GM21515 (cell line): ENCODE measurements around the gene NINJ2.
A peak's percentile ranks its signal among the peaks of the same experiment; 100 is the strongest.
"Not testable (repeated sequence)": the region's sequence is repeated elsewhere in the genome, so short reads cannot be mapped to it uniquely, and the experiment has no call there.

Experiments
- ATAC-seq: cut with Tn5 transposase; IDR thresholded peaks from one replicate; pipeline ENCODE4 v1.9.1; 2021; ENCODE audit not compliant: unreplicated experiment

Gene NINJ2

GRCh38 chr12:663293-663871, at the start of gene NINJ2:
TSS of gene NINJ2 (minus strand) at chr12:663445. CDS start at chr12:663360, 85 bp downstream.
- no peak for ATAC-seq

GRCh38 chr12:712172-712863, 49.1 kb upstream of the NINJ2 start:
- no peak for ATAC-seq

- no peak for ATAC-seq
Observed at GRCh38 chr12:709455-710020, 46.3 kb upstream of the NINJ2 start.

GRCh38 chr12:708084-708483, 44.8 kb upstream of the NINJ2 start:
- ATAC-seq, result not testable (repeated sequence)

GRCh38 chr12:704516-705242, 41.4 kb upstream of the NINJ2 start:
- no peak for ATAC-seq

GRCh38 chr12:701896-702539, 38.8 kb upstream of the NINJ2 start:
- no peak for ATAC-seq

GRCh38 chr12:700016-700415, 36.8 kb upstream of the NINJ2 start:
- no peak for ATAC-seq

GRCh38 chr12:698222-698621, 35.0 kb upstream of the NINJ2 start:
- not testable (repeated sequence) for ATAC-seq

- ATAC-seq, result no peak
Observed at GRCh38 chr12:697481-697880, 34.2 kb upstream of the NINJ2 start.

GRCh38 chr12:694734-695503, 31.7 kb upstream of the NINJ2 start:
- ATAC-seq, result no peak

GRCh38 chr12:693934-694533, 30.8 kb upstream of the NINJ2 start:
- ATAC-seq, result no peak

GRCh38 chr12:692274-692673, 29.0 kb upstream of the NINJ2 start:
- no peak for ATAC-seq

- ATAC-seq, result no peak
Observed at GRCh38 chr12:690466-690865, 27.2 kb upstream of the NINJ2 start.

GRCh38 chr12:685388-685787, 22.1 kb upstream of the NINJ2 start:
- ATAC-seq, result peak; percentile 75

GRCh38 chr12:684416-684815, 21.2 kb upstream of the NINJ2 start:
- no peak for ATAC-seq

- no peak for ATAC-seq
Observed at GRCh38 chr12:681568-682256, 18.5 kb upstream of the NINJ2 start.

GRCh38 chr12:678747-679712, 15.8 kb upstream of the NINJ2 start:
- no peak for ATAC-seq

- no peak for ATAC-seq
Observed at GRCh38 chr12:675562-675961, 12.3 kb upstream of the NINJ2 start.
